Keratinocyte (primary cell): Measurements from ENCODE around the gene BID. TPM values are rescaled to one million over a fixed set of nuclear protein-coding genes. Genes with fewer than 3 reads are reported as not detected.

Experiments
- DNase-seq: peaks from one replicate; pipeline ENCODE4 v3.0.0-alpha.2; 2011; ENCODE audit warnings: low read depth, missing footprints, low spot score
- FAIRE-seq: peaks from 2 replicates; lab custom pipeline; 2011; peaks lifted over from hg19 to GRCh38; lab: Jason Lieb, UNC
- H2AFZ ChIP-seq: 2 replicates; pipeline ENCODE4 v1.6.0; 2012; ENCODE audit warnings: low read length, control low read depth, inconsistent platforms; ENCODE audit not compliant: control insufficient read depth
- H3K27ac ChIP-seq: 2 replicates; pipeline ENCODE4 v1.5.1; 2011; ENCODE audit warnings: low read length; ENCODE audit not compliant: control insufficient read depth, insufficient read depth
- H3K27me3 ChIP-seq: 3 replicates; pipeline ENCODE4 v1.6.0; 2011; ENCODE audit warnings: low read length; ENCODE audit not compliant: control insufficient read depth, insufficient read depth; ENCODE audit errors: extremely low read depth
- H3K36me3 ChIP-seq, 2 experiments: 2 replicates in 1 of 2; 3 replicates in 1 of 2; pipeline ENCODE4 v1.5.1; 2011; ENCODE audit warnings: low read length in 2 of 2, mild to moderate bottlenecking in 1 of 2; ENCODE audit not compliant: control insufficient read depth in 2 of 2, insufficient read depth in 2 of 2; ENCODE audit errors: extremely low read depth in 1 of 2
- H3K4me1 ChIP-seq: 3 replicates; pipeline ENCODE4 v1.5.1; 2011; ENCODE audit warnings: low read length; ENCODE audit not compliant: control insufficient read depth, insufficient read depth; ENCODE audit errors: extremely low read depth
- H3K4me2 ChIP-seq: 3 replicates; pipeline ENCODE4 v1.6.0; 2011; ENCODE audit warnings: low read depth, low read length; ENCODE audit not compliant: control insufficient read depth, insufficient read depth; ENCODE audit errors: extremely low read depth
- H3K4me3 ChIP-seq, 3 experiments: fragments of 200-600 bp in 1 of 3; sonication (generic) in 1 of 3; 2 replicates in 2 of 3; 3 replicates in 1 of 3; pipeline ENCODE4 v1.5.1; 2011 to 2016; ENCODE audit warnings: low read length in 3 of 3, mild to moderate bottlenecking in 3 of 3, control low read depth in 2 of 3, inconsistent platforms in 1 of 3, low read depth in 1 of 3, mixed read lengths in 1 of 3, mixed run types in 1 of 3, moderate library complexity in 1 of 3; ENCODE audit not compliant: control insufficient read depth in 2 of 3, insufficient read depth in 2 of 3; ENCODE audit errors: extremely low read depth in 1 of 3
- H3K79me2 ChIP-seq: 2 replicates; pipeline ENCODE4 v1.6.0; 2012; ENCODE audit warnings: low read length; ENCODE audit not compliant: control insufficient read depth, insufficient read depth
- H3K9ac ChIP-seq: 3 replicates; pipeline ENCODE4 v1.6.0; 2011; ENCODE audit warnings: low read length; ENCODE audit not compliant: control insufficient read depth, insufficient read depth; ENCODE audit errors: extremely low read depth
- H3K9me1 ChIP-seq: 3 replicates; pipeline ENCODE4 v1.6.0; 2011; ENCODE audit warnings: low read length; ENCODE audit not compliant: control insufficient read depth, insufficient read depth; ENCODE audit errors: extremely low read depth
- H3K9me3 ChIP-seq: 2 replicates; pipeline ENCODE4 v1.5.1; 2012; ENCODE audit warnings: low read depth, low read length; ENCODE audit not compliant: control insufficient read depth
- H4K20me1 ChIP-seq: 3 replicates; pipeline ENCODE4 v1.6.0; 2011; ENCODE audit warnings: low read length; ENCODE audit not compliant: control insufficient read depth, insufficient read depth; ENCODE audit errors: extremely low read depth
- EZH2 ChIP-seq: IDR thresholded peaks from one replicate; pipeline ENCODE4 v1.6.1; 2012; ENCODE audit warnings: inconsistent platforms, mild to moderate bottlenecking, low read length, moderate library complexity
- dilution Hi-C: fragments of 300-500 bp; cut with MboI; formaldehyde crosslinking; loops from one replicate; pipeline ENCODE4 v1.7.0; 2020; ENCODE audit warnings: low sequenced_read_pairs; ENCODE audit not compliant: extremely low pct_ligation_motif_present
- polyA plus RNA-seq, 5 experiments: library from polyadenylated mRNA; depleted of rRNA in 3 of 5; stranded (reverse) in 3 of 5; stranded (forward) in 1 of 5; unstranded in 1 of 5; fragments of >200 nt; gene quantifications; 1 replicate in 1 of 5; 2 replicates in 3 of 5; 3 replicates in 1 of 5; pipeline versions ENCODE4 v1.2.1 to v1.2.3, GENCODE V29; 2011 to 2012; ENCODE audit warnings: missing spikeins in 2 of 5, low read depth in 1 of 5, low replicate concordance in 1 of 5
- TF ChIP-seq, protein P1 (sequence below), 3 experiments: IDR thresholded peaks in 1 of 3; conservative IDR thresholded peaks in 1 of 3; optimal IDR thresholded peaks in 1 of 3; 2 replicates in 2 of 3; 3 replicates in 1 of 3; pipeline versions ENCODE3 to v1.5.1; 2011; ENCODE audit warnings: low read length in 3 of 3, mild to moderate bottlenecking in 3 of 3, moderate library complexity in 2 of 3, control low read depth in 1 of 3, inconsistent platforms in 1 of 3; ENCODE audit not compliant: insufficient read depth in 2 of 3; ENCODE audit errors: extremely low read depth in 1 of 3

The BID gene
- polyA plus RNA-seq, 1 donor (not counting 4 experiments of a cell fraction or from before 2014, with no cell fraction given): 46.0 TPM

DNA sequence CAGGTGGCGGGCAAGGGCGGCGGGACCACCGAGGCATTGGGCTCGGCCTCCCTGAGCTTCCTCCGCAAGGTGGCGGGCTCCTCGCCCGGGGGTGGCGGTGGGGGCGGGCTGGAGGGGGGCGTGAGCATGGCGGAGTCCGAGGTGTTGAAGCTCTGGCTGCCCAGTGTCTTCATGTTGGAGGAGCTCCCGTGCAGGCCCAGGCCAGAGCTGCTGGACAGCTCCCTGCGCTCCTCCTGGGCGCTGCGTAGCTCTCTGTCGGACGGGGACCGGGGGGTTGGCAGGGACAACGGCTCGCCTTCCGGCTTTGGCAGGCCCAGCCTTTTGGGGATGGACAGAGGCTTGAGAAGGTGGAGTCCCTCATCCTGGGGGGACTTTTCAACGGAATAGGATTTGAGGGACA is 43.9 kb upstream of the BID start:
- no peaks in the 10 kb centered on the region for H3K79me2 ChIP-seq
- H3K27ac ChIP-seq: no peak overlapping the region
- H4K20me1 ChIP-seq: no peaks in the 10 kb centered on the region
- dilution Hi-C loops: no loop called here
- H3K36me3 ChIP-seq: peaks cover 31 to 42% of the 10 kb centered on the region in 2 experiments
- H2AFZ ChIP-seq: no peak overlapping the region
- no peak overlapping the region for H3K9ac ChIP-seq
- DNase-seq: no peak
- no peaks in the 10 kb centered on the region for H3K9me3 ChIP-seq
- no peaks in the 10 kb centered on the region for H3K27me3 ChIP-seq
- no peaks in the 10 kb centered on the region for H3K9me1 ChIP-seq
- no peak overlapping the region for H3K4me3 ChIP-seq
- no peak for FAIRE-seq
- H3K4me2 ChIP-seq: no peak overlapping the region
- no peaks in the 10 kb centered on the region for H3K4me1 ChIP-seq
- TF ChIP-seq, protein P1, sequence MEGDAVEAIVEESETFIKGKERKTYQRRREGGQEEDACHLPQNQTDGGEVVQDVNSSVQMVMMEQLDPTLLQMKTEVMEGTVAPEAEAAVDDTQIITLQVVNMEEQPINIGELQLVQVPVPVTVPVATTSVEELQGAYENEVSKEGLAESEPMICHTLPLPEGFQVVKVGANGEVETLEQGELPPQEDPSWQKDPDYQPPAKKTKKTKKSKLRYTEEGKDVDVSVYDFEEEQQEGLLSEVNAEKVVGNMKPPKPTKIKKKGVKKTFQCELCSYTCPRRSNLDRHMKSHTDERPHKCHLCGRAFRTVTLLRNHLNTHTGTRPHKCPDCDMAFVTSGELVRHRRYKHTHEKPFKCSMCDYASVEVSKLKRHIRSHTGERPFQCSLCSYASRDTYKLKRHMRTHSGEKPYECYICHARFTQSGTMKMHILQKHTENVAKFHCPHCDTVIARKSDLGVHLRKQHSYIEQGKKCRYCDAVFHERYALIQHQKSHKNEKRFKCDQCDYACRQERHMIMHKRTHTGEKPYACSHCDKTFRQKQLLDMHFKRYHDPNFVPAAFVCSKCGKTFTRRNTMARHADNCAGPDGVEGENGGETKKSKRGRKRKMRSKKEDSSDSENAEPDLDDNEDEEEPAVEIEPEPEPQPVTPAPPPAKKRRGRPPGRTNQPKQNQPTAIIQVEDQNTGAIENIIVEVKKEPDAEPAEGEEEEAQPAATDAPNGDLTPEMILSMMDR (optimal IDR thresholded peaks at IDR 0.05 in 1 of 3, IDR thresholded peaks at IDR 0.05 in 1 of 3, conservative IDR thresholded peaks at IDR 0.05 in 1 of 3; ENCODE audit: extremely low read depth in 1 of 3, insufficient read depth in 2 of 3, low read length in 3 of 3): no peak
- TF ChIP-seq EZH2: no peak

DNA sequence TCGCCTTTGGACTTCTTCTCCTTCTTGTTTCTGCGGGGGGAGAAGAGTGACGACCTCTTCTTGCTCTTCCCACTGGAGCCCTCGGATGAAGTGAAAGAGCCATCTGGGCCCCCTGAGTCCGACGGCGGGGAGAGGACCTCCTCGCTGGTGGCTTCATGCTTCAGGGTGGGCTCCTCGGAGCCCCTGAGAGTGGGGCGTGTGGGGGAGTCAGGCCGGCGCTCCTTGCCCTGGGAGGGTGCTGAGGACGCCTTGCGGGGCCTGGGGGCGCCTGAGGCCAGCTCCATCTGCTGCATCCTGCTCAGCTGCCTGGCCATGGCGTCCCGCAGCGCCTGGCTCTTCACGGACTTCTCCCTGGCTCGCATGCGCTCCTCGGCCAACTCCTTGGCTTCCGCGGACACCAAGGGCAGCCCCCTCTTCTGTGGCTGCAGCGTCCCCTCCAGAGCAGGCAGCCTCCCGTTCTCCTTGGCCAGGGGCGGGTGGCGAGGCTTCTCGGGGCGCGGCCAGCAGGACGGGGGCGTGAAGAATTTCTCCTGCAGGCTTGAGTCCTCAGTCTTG is 43.3 kb upstream of the BID start:
- FAIRE-seq (no peak), DNase-seq (no peak)
- Histone ChIP-seq H4K20me1 (no peaks in the 10 kb centered on the region), H3K79me2 (no peaks in the 10 kb centered on the region), H3K9me3 (no peaks in the 10 kb centered on the region), H3K4me3 (no peak overlapping the region), H3K4me1 (no peaks in the 10 kb centered on the region), H2AFZ (no peak overlapping the region), H3K9me1 (no peaks in the 10 kb centered on the region), H3K4me2 (no peak overlapping the region), H3K27ac (no peak overlapping the region), H3K9ac (no peak overlapping the region), H3K27me3 (no peaks in the 10 kb centered on the region), H3K36me3 (peaks cover 31 to 46% of the 10 kb centered on the region in 2 experiments)
- no peak for TF ChIP-seq EZH2
- TF ChIP-seq, protein P1 (optimal IDR thresholded peaks at IDR 0.05 in 1 of 3, IDR thresholded peaks at IDR 0.05 in 1 of 3, conservative IDR thresholded peaks at IDR 0.05 in 1 of 3; ENCODE audit: extremely low read depth in 1 of 3, insufficient read depth in 2 of 3, low read length in 3 of 3): no peak
- dilution Hi-C loops: no loop called here
